Kidney (tissue), 14 donors: ENCODE data around the gene BRI3BP. TPM values are rescaled to one million over a fixed set of nuclear protein-coding genes. Genes with fewer than 3 reads are reported as not detected.
A peak's percentile ranks its signal among the peaks of the same experiment; 100 is the strongest.

Experiments
- DNase-seq, 5 donors: peaks; one replicate each; pipeline ENCODE4 v3.0.0-alpha.2; 2013 to 2020
- FAIRE-seq: peaks from 2 replicates; lab custom pipeline; 2012; peaks lifted over from hg19 to GRCh38; lab: Jason Lieb, UNC
- H3K27ac ChIP-seq, 2 donors: one replicate each; pipeline ENCODE4 v1.7.0; 2013; ENCODE audit warnings: low read depth in 2 of 2, low read length in 2 of 2, inconsistent platforms in 1 of 2
- H3K27me3 ChIP-seq: one replicate; pipeline ENCODE4 v1.7.1; 2013; ENCODE audit warnings: low read length, inconsistent platforms; ENCODE audit not compliant: control insufficient read depth, insufficient read depth
- H3K36me3 ChIP-seq, 3 donors: one replicate each; pipeline versions ENCODE4 v1.7.0 to v1.7.1; 2013; ENCODE audit warnings: low read length in 3 of 3, control low read depth in 1 of 3, inconsistent platforms in 1 of 3; ENCODE audit not compliant: insufficient read depth in 3 of 3, control insufficient read depth in 2 of 3
- H3K4me1 ChIP-seq, 3 donors: one replicate each; pipeline versions ENCODE4 v1.7.0 to v1.7.1; 2013; ENCODE audit warnings: low read length in 3 of 3, inconsistent platforms in 1 of 3, low read depth in 1 of 3; ENCODE audit not compliant: control insufficient read depth in 2 of 3, insufficient read depth in 2 of 3
- H3K4me3 ChIP-seq, 3 donors: one replicate each; pipeline versions ENCODE4 v1.7.0 to v1.8.1; 2013; ENCODE audit warnings: low read length in 3 of 3, control low read depth in 1 of 3, inconsistent platforms in 1 of 3
- H3K9ac ChIP-seq, 3 donors: one replicate each; pipeline versions ENCODE4 v1.7.0 to v1.7.1; 2013; ENCODE audit warnings: low read length in 3 of 3, control low read depth in 1 of 3, inconsistent platforms in 1 of 3
- H3K9me3 ChIP-seq, 3 donors: one replicate each; pipeline versions ENCODE4 v1.7.0 to v1.7.1; 2013; ENCODE audit warnings: low read length in 3 of 3, control low read depth in 1 of 3, inconsistent platforms in 1 of 3; ENCODE audit not compliant: control insufficient read depth in 2 of 3, insufficient read depth in 1 of 3
- CTCF ChIP-seq: IDR thresholded peaks from 3 replicates; pipeline ENCODE4 v1.5.1; 2012; ENCODE audit warnings: mild to moderate bottlenecking, moderate library complexity, borderline replicate concordance; ENCODE audit not compliant: insufficient read depth; ENCODE audit errors: extremely low read depth
- intact Hi-C: fragments of 100-400 bp; cut with DNase I; formaldehyde crosslinking; loops from one replicate; pipeline ENCODE4 v1.11.1; 2022
- polyA plus RNA-seq: library from polyadenylated mRNA; stranded (reverse); fragments of 350-450 nt; fragmentation: Illumina TruSeq; extraction: RNeasy Lipid Tissue Mini Kit (QIAGEN cat#74804); gene quantifications from one replicate; pipeline ENCODE4 v1.2.3, GENCODE V29; 2014; ENCODE audit warnings: low read depth, low replicate concordance; ENCODE audit not compliant: insufficient read depth
- total RNA-seq: library from RNA; stranded (reverse); fragmentation: NEBNext Ultra II Directional; extraction: Animal tissue kit (Norgen Biotek cat#: 25700); gene quantifications from one replicate; pipeline ENCODE4 v1.2.1, GENCODE V29; 2021
- donor health status: control.
- donor health status: control.
- donor health status: control.
- donor health status: control.
- donor health status: control.
- donor health status: DM: yes; HTN: yes; CAD: no.
- donor health status: Normal renal cell carcinoma (clear cell type).

Gene BRI3BP
- total and polyA plus RNA-seq, 2 donors from 2014 or later: 6.8 to 8.8 TPM

GRCh38 chr12:124994437-124994975 lies 1.1 kb downstream of the BRI3BP start:
- H3K9ac ChIP-seq: peak overlapping the region in 2 of 3 donors; percentile 5 to 17
- H3K27ac ChIP-seq: no peak overlapping the region

GRCh38 chr12:124995200-124995961 lies 1.9 kb downstream of the BRI3BP start:
- no peak for TF ChIP-seq CTCF
- Histone ChIP-seq H3K36me3 (no peaks in the 10 kb centered on the region), H3K4me3 (no peak overlapping the region), H3K27ac (no peak overlapping the region), H3K9me3 (no peaks in the 10 kb centered on the region), H3K4me1 (peaks cover 0 to 13% (median 2%) of the 10 kb centered on the region in 3 donors), H3K27me3 (no peaks in the 10 kb centered on the region), H3K9ac (no peak overlapping the region)
- peak in 1 of 5 donors; percentile 6 for DNase-seq
- no peak for FAIRE-seq
- intact Hi-C loops: no loop called here

More at GRCh38 chr12:124994437-124994975, 1.1 kb downstream of the BRI3BP start:
- intact Hi-C loops: no loop called here
- no peaks in the 10 kb centered on the region for H3K36me3 ChIP-seq
- TF ChIP-seq CTCF: no peak
- no peaks in the 10 kb centered on the region for H3K9me3 ChIP-seq
- H3K27me3 ChIP-seq: no peaks in the 10 kb centered on the region
- FAIRE-seq: no peak
- peak overlapping the region; percentile 36 to 70 (median 53) for H3K4me3 ChIP-seq
- DNase-seq: peak in 1 of 5 donors; percentile 54
- H3K4me1 ChIP-seq: peaks cover 0 to 13% (median 2%) of the 10 kb centered on the region in 3 donors

- Histone ChIP-seq H3K9me3 (no peaks in the 10 kb centered on the region), H3K36me3 (no peaks in the 10 kb centered on the region), H3K4me3 (no peak overlapping the region), H3K4me1 (peaks cover 0 to 7% (median 2%) of the 10 kb centered on the region in 3 donors), H3K27ac (no peak overlapping the region), H3K9ac (no peak overlapping the region), H3K27me3 (no peaks in the 10 kb centered on the region)
- DNase-seq (no peak), FAIRE-seq (no peak)
- intact Hi-C loops: no loop called here
- no peak for TF ChIP-seq CTCF
These were observed 5.3 kb downstream of the BRI3BP start for GRCh38 chr12:124998705-124999104.
